GM18951 (cell line): ENCODE results near the gene MAP3K20.

Experiments used
- POLR2A ChIP-seq: IDR thresholded peaks from 4 replicates; pipeline ENCODE4 v1.6.1; 2011; ENCODE audit warnings: mild to moderate bottlenecking; ENCODE audit not compliant: insufficient read length, insufficient read depth; ENCODE audit errors: extremely low read depth
- in situ Hi-C: fragments of 300-500 bp; cut with MboI; formaldehyde crosslinking; loops from one replicate; pipeline ENCODE4 v1.12.0; 2022; ENCODE audit warnings: low sequenced_read_pairs, mixed read lengths, inconsistent platforms; ENCODE audit not compliant: unreplicated experiment

Gene MAP3K20

GRCh38 chr2:173226899-173227698 is 151.5 kb downstream of the MAP3K20 start:
- in situ Hi-C loops = no loop called here
- TF ChIP-seq POLR2A = no peak

DNA sequence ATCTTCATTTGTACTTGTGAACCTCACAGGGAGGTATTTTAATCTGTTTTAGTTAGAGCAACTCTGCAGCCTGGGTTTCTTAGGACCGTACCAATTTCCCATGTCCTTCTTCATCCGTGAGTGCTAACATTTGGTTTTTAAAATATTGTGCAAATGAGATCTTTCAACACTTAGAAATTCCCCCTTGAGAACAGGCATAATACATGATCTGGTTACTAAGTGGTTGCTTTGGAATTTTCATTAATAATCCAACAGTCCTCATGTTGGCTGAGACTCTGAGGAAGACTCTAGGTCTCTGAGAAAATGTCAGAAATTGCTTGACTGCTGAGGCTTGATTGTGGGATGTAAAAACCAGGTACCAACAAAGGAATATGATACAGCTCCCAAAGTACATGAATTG is 153.4 kb downstream of the MAP3K20 start:
- TF ChIP-seq POLR2A = no peak
- in situ Hi-C loops = no loop called here

- TF ChIP-seq POLR2A = no peak
- in situ Hi-C loops = no loop called here
These were observed 154.5 kb downstream of the MAP3K20 start for GRCh38 chr2:173230181-173230580.

DNA sequence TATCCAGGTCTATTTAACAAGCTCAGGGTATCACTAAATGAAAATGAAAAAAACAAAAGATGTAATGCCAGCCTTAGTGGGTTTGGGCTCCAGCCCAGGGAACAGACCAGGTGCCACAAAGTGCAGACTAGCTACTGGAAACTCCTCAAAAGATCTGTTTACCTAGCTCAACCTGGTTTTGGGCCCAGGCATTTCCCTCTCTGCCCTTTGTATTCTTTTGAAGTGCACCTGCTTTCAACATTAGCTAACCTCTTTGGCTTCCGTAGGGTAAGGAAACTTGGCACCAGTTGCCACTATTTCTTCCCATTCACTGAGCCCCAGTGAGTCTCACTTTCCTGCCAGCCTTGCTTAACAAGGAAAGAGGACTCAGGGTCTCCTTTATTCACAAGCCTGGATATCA is 155.4 kb downstream of the MAP3K20 start:
- in situ Hi-C loops = no loop called here
- TF ChIP-seq POLR2A = no peak

GRCh38 chr2:173231465-173231864 is 155.8 kb downstream of the MAP3K20 start:
- in situ Hi-C loops = no loop called here
- no peak for TF ChIP-seq POLR2A

DNA sequence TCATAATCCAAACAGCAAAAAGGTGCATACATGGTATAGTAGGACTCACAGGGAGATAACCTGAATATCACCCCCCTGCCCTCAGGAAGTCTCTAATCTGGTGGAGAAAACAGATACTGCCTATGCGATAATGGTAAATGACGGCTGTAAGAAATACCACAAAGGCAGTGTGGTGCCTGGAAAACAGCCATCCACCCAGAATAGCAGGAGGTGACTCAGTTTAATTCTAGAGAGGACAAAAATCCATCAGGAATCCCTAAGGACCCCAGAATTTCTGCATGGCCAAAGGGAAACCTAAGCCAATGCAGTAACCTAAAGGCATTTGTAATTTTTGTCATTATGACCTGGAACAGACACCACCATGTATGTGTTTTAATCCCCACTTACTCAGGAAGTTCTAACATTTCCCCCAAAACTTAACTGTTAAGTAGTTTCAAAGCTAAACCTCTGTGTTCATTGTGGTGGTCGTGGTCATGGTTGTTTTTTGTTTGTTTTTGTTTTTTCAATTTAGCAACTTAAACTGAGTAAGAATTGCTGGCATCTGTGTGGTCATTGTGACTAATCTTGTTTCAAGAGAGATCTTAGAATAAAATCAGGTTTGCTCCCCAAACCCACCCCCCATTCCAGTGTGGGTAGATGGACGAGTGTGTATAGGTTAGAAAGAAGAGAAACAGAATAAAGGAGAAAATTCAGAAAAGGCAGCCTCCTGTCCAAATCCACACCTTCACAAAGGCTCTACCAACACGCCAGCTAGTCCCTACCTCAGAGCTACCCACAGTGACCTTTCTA is 157.5 kb downstream of the MAP3K20 start:
- no peak for TF ChIP-seq POLR2A
- in situ Hi-C loops = no loop called here

- in situ Hi-C loops = no loop called here
- TF ChIP-seq POLR2A = no peak
These were observed 160.5 kb downstream of the MAP3K20 start for GRCh38 chr2:173235947-173236803.

GRCh38 chr2:173238385-173238784 is 162.7 kb downstream of the MAP3K20 start:
- in situ Hi-C loops = no loop called here
- TF ChIP-seq POLR2A = no peak

DNA sequence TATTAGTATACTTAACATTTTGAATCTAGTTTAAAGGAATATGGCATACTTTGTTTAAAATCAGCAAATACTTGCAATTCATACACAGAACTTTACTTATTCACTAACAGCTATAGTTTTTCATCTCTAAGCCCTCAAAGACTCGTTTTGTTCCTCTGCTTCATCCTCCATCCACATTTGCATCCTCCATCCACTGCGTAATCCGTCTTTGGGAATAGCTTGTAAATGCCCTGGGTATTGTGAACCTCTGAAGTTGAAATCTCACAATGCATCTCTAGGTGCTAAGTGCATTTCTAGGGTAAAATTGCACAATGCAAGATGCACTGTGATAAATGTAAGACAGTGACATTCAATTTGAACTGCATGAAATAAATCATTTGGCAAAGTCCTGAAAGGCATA is 163.2 kb downstream of the MAP3K20 start:
- in situ Hi-C loops = no loop called here
- TF ChIP-seq POLR2A = no peak

GRCh38 chr2:173239644-173240043 is 164.0 kb downstream of the MAP3K20 start:
- TF ChIP-seq POLR2A = no peak
- in situ Hi-C loops = no loop called here

DNA sequence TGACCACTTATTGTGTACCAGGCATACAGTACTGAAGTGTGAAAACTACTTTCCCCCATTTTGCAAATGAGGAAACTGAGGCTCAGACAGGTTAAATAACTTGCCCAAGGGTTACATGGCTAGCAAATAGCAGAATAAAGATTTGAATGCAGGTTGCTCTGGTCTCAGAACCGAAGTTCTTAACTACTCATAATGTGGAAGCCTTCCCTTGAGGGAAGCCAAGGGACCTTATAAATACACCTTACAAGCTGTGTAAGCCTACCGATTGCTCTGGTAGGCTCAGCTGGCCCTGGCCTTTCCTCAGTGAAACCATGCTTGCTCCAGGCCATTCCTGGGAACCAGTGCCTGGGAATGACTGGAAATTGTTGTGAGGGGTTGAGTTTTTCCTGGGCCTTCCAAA is 164.4 kb downstream of the MAP3K20 start:
- in situ Hi-C loops = no loop called here
- no peak for TF ChIP-seq POLR2A

DNA sequence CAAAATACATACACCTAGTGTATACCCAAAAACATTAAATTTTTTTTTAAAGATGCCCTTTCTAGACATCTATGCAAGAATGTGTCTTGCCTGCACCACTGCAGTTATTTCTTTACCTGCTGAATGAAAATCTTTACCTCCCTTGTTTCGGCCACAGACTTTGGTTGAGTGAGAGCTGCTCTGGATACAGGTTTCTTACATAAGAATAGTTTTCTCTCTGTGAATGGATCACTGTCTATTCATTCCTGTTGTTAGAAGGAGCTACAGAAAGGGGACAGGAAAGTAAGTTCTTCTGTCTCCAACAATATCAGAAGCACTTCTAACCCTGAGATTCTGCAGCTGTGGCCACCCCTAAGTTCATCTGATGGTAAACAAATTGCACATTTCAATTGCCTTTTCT is 166.0 kb downstream of the MAP3K20 start:
- TF ChIP-seq POLR2A = no peak
- in situ Hi-C loops = no loop called here

DNA sequence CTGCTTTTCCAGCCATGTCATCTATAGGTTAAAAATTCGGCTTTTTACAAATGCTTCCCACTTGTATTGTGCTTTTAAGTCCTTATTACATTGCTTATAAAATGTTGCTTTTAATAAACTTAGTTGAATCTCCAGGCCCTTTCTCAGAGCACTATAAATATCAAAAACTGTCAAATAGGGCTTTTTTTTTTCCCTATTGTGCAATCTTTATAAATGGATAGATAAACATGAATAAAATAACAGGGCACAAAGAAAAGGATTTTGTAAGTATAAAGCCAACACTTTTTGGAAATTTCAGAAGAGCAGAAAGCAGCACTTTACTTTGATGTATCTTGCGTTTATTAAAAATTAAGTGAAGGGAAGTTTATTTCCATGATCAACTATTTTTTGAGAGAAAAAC is 171.5 kb downstream of the MAP3K20 start:
- no peak for TF ChIP-seq POLR2A
- in situ Hi-C loops = no loop called here
